ENCODE data around the gene TNS3. TPM values are rescaled to one million over a fixed set of nuclear protein-coding genes. Genes with fewer than 3 reads are reported as not detected.
A peak's percentile ranks its signal among the peaks of the same experiment; 100 is the strongest.

Gene TNS3
- total RNA-seq, 1 donor from 2014 or later = 92.9 TPM

DNA sequence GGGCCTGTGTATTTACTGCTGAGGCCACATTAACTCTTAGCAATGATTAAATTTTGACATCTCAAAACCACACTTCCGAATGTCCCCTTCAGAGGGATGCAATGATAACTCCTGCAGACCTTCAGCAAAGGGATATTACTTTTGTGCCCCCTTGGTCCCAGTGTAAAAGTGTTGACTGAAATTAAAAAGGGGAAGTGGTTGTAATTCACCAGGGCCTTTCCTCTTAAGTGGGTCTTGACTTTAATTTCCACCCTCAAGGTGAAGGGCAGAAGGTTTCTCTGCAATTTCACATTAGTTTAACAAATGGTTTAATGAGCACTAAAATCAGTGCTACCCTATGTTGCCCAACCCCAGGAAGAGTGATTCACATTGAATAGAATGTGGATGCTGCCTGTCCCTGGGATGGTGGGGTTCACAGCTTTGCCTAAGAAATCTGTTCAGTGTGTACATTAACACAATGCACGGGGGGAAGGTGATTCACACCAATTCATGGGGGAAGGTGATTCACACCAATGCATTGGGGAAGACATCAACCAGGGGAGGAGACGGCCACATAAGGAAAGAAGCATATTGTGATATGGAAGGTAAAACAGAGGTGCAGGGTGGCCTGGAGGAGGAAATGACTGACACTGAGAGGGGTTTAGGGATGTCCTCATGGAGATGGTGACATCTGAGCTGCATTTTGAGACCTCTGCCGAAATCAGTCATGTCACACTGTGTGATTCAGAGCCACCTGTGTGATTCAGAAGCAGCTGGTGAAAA, 19.4 kb upstream of the TNS3 start:
- H3K9me3 ChIP-seq (ENCODE audit: insufficient read depth, low read depth, low read length) = peaks cover 21% of the 10 kb centered on the region
- H3K4me3 ChIP-seq (ENCODE audit: insufficient read depth, low read depth, low read length) = peak overlapping the region; percentile 24
- Mint-ChIP-seq H3K27ac (ENCODE audit: unreplicated experiment) (peak overlapping the region; percentile 94), H3K4me1 (ENCODE audit: low read depth, unreplicated experiment) (peaks cover 45% of the 10 kb centered on the region), H3K9me3 (ENCODE audit: unreplicated experiment) (peaks cover 16% of the 10 kb centered on the region), H3K27me3 (ENCODE audit: low read depth, unreplicated experiment) (no peaks in the 10 kb centered on the region), H3K36me3 (ENCODE audit: low read depth, unreplicated experiment) (peaks cover 2% of the 10 kb centered on the region), H3K4me3 (ENCODE audit: unreplicated experiment) (no peak overlapping the region)
- no peaks in the 10 kb centered on the region for H3K79me2 ChIP-seq (ENCODE audit: insufficient read depth, low read length)
- H3K4me2 ChIP-seq (ENCODE audit: low read length) = peak overlapping the region; percentile 78
- no peaks in the 10 kb centered on the region for H3K27me3 ChIP-seq (ENCODE audit: insufficient read depth, low read length)
- TF ChIP-seq EZH2 (IDR thresholded peaks at IDR 0.05; ENCODE audit: insufficient read depth, low read length) (no peak), CTCF (IDR thresholded peaks at IDR 0.05; ENCODE audit: insufficient read depth, low read depth, low read length) (no peak)
- peak overlapping the region; percentile 71 for H3K9ac ChIP-seq (ENCODE audit: low read length)
- H3K27ac ChIP-seq (ENCODE audit: low read depth, low read length) = peak overlapping the region; percentile 87
- no peak for FAIRE-seq
- H4K20me1 ChIP-seq (ENCODE audit: insufficient read depth, low read length) = no peaks in the 10 kb centered on the region
- H3K36me3 ChIP-seq (ENCODE audit: insufficient read depth, low read length) = no peaks in the 10 kb centered on the region
- peaks cover 48% of the 10 kb centered on the region for H3K4me1 ChIP-seq (ENCODE audit: insufficient read depth, low read length)
- peak overlapping the region; percentile 88 for H2AFZ ChIP-seq (ENCODE audit: low read depth, low read length)
- peak; percentile 91 for DNase-seq (ENCODE audit: low read depth)

DNA sequence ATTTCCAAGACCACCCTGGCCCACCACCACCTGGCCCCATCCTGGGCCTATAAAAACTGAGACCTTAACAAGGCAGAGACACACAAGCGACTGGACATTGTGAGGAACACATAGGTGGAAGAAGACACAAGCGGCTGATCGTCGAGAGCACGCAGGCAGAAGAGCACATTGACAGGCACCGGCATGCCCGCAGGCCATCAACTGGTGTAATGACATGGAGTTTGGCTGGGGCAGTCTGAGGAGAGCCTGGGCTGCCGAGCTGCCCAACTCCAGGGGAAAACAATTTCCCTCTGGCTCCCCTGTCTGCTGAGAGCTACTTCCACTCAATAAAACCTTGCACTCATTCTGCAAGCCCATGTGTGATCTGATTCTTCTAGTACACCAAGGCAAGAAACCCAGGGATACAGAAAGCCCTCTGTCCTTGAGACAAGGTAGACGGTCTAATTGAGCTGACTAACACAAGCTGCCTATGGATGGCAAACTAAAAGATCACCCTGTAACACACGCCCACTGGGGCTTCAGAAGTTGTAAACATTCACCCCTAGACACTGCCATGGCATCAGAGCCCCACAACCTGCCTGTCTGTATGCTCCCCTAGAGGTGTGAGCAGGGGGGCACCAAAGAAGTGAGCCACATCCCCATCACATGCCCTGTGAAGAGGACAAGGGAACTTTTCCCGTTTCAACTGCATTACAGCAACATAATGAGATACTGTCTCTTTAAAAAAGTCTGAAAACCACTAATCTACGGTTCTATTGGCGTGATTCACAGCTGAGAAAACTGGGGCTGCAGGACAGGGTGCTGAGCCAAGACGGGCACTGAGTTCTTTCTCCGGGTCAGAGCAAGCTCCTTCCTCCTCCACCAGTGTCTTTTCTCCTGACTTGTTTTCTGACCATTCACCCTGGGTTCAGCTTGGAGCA, 18.5 kb upstream of the TNS3 start:
- H3K9me3 ChIP-seq (ENCODE audit: insufficient read depth, low read depth, low read length) = peaks cover 23% of the 10 kb centered on the region
- Mint-ChIP-seq H3K27me3 (ENCODE audit: low read depth, unreplicated experiment) (no peaks in the 10 kb centered on the region), H3K4me1 (ENCODE audit: low read depth, unreplicated experiment) (peaks cover 41% of the 10 kb centered on the region), H3K27ac (ENCODE audit: unreplicated experiment) (peak overlapping the region; percentile 94), H3K9me3 (ENCODE audit: unreplicated experiment) (peaks cover 18% of the 10 kb centered on the region), H3K36me3 (ENCODE audit: low read depth, unreplicated experiment) (peaks cover 2% of the 10 kb centered on the region), H3K4me3 (ENCODE audit: unreplicated experiment) (peak overlapping the region; percentile 35)
- peak overlapping the region; percentile 71 for H3K9ac ChIP-seq (ENCODE audit: low read length)
- H3K36me3 ChIP-seq (ENCODE audit: insufficient read depth, low read length) = no peaks in the 10 kb centered on the region
- DNase-seq (ENCODE audit: low read depth) (peak; percentile 79), FAIRE-seq (no peak)
- peak overlapping the region; percentile 24 for H3K4me3 ChIP-seq (ENCODE audit: insufficient read depth, low read depth, low read length)
- TF ChIP-seq CTCF (IDR thresholded peaks at IDR 0.05; ENCODE audit: insufficient read depth, low read depth, low read length) = no peak
- no peak for TF ChIP-seq EZH2 (IDR thresholded peaks at IDR 0.05; ENCODE audit: insufficient read depth, low read length)
- H4K20me1 ChIP-seq (ENCODE audit: insufficient read depth, low read length) = no peaks in the 10 kb centered on the region
- peaks cover 45% of the 10 kb centered on the region for H3K4me1 ChIP-seq (ENCODE audit: insufficient read depth, low read length)
- H3K27me3 ChIP-seq (ENCODE audit: insufficient read depth, low read length) = no peaks in the 10 kb centered on the region
- H2AFZ ChIP-seq (ENCODE audit: low read depth, low read length) = peak overlapping the region; percentile 88
- H3K4me2 ChIP-seq (ENCODE audit: low read length) = peak overlapping the region; percentile 78
- H3K79me2 ChIP-seq (ENCODE audit: insufficient read depth, low read length) = no peaks in the 10 kb centered on the region
- H3K27ac ChIP-seq (ENCODE audit: low read depth, low read length) = peak overlapping the region; percentile 87
